Breast epithelium (tissue), 3 donors: ENCODE data around the gene ATP2B1.

Experiments
- POLR2A ChIP-seq: fragments of 450-650 bp; IDR thresholded peaks from one replicate; pipeline ENCODE4 v1.6.1; 2016; ENCODE audit warnings: antibody characterized with exemption, mild to moderate bottlenecking, moderate library complexity
- POLR2AphosphoS5 ChIP-seq, 3 donors: sonication (generic); formaldehyde crosslinking; IDR thresholded peaks; one replicate each; pipeline ENCODE4 v1.6.1; 2017; ENCODE audit warnings: antibody characterized with exemption in 3 of 3
- TF ChIP-seq, protein P1 (sequence below), 3 donors: fragments of 450-650 bp; IDR thresholded peaks; one replicate each; pipeline ENCODE4 v1.5.1; 2016 to 2017; ENCODE audit warnings: antibody characterized with exemption in 3 of 3, mild to moderate bottlenecking in 3 of 3, moderate library complexity in 3 of 3

DNA sequence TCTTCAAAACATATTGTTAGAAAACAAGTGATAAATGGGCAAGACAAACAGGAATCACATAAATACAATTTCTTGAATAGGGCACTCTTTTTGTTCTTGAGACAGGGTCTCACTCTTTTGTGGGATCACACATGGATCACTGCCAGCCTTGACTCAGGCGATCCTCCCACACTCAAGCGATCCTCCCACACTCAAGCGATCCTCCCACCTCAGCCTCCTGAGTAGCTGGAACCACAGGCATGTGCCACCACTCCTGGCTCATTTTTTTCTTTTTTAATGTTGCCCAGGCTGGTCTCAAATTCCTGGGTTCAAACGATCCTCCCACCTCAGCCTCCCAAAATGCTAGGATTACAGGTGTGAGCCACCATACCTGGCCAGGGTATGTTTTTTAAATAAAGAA lies 57.4 kb downstream of the ATP2B1 start:
- TF ChIP-seq POLR2AphosphoS5 (IDR thresholded peaks at IDR 0.05) (no peak), POLR2A (no peak)
- TF ChIP-seq, protein P1, sequence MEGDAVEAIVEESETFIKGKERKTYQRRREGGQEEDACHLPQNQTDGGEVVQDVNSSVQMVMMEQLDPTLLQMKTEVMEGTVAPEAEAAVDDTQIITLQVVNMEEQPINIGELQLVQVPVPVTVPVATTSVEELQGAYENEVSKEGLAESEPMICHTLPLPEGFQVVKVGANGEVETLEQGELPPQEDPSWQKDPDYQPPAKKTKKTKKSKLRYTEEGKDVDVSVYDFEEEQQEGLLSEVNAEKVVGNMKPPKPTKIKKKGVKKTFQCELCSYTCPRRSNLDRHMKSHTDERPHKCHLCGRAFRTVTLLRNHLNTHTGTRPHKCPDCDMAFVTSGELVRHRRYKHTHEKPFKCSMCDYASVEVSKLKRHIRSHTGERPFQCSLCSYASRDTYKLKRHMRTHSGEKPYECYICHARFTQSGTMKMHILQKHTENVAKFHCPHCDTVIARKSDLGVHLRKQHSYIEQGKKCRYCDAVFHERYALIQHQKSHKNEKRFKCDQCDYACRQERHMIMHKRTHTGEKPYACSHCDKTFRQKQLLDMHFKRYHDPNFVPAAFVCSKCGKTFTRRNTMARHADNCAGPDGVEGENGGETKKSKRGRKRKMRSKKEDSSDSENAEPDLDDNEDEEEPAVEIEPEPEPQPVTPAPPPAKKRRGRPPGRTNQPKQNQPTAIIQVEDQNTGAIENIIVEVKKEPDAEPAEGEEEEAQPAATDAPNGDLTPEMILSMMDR (IDR thresholded peaks at IDR 0.05): no peak
